K562 (cell line): ENCODE data around the gene PDHB.

Experiments
- CTBP1 ChIP-seq: fragments of 450-650 bp; IDR thresholded peaks from 2 replicates; pipeline ENCODE4 v1.6.1; 2016; ENCODE audit warnings: borderline replicate concordance
- CTCF ChIP-seq, 3 experiments: IDR thresholded peaks in 2 of 3; conservative IDR thresholded peaks in 1 of 3; 2 replicates each; pipeline ENCODE4 v1.5.1; 2011 to 2012; ENCODE audit warnings: low read length in 3 of 3, mild to moderate bottlenecking in 3 of 3, control low read depth in 2 of 3, improper control_type of control experiment in 1 of 3, inconsistent platforms in 1 of 3, low read depth in 1 of 3, mixed read lengths in 1 of 3, moderate library complexity in 1 of 3; ENCODE audit not compliant: insufficient read depth in 2 of 3
- DPF2 ChIP-seq: fragments of 450-650 bp; IDR thresholded peaks from 2 replicates; pipeline ENCODE4 v1.6.1; 2016
- FOXP1 ChIP-seq: sonication (generic); formaldehyde crosslinking; IDR thresholded peaks from 2 replicates; pipeline ENCODE4 v1.8.0; 2022; ENCODE audit warnings: mild to moderate bottlenecking, missing genetic modification reagents
- POLR2A ChIP-seq: fragments of 450-650 bp; conservative IDR thresholded peaks from 2 replicates; pipeline ENCODE4 v1.6.1; 2016
- ZHX1 ChIP-seq: fragments of 150-350 bp; conservative IDR thresholded peaks from 2 replicates; pipeline ENCODE4 v1.6.1; 2014; ENCODE audit warnings: low read length
- ZNF280B ChIP-seq: fragments of 250-450 bp; sonication (Bioruptor Pico); IDR thresholded peaks from 2 replicates; pipeline ENCODE4 v1.5.1; 2021; ENCODE audit warnings: mild to moderate bottlenecking

GRCh38 chr3:58411036-58411435, 22.6 kb downstream of the PDHB start:
- TF ChIP-seq CTCF (IDR thresholded peaks at IDR 0.05 in 2 of 3, conservative IDR thresholded peaks at IDR 0.05 in 1 of 3; ENCODE audit: insufficient read depth in 2 of 3, low read depth in 1 of 3, low read length in 3 of 3) = no peak
- TF ChIP-seq FOXP1 (CRISPR knock-in tag) = no peak
- no peak for TF ChIP-seq ZNF280B (CRISPR knock-in tag)
- TF ChIP-seq POLR2A = no peak
- TF ChIP-seq ZHX1 = no peak
- no peak for TF ChIP-seq DPF2
- no peak for TF ChIP-seq CTBP1
